ENCODE results near the gene AKAP13.

DNA sequence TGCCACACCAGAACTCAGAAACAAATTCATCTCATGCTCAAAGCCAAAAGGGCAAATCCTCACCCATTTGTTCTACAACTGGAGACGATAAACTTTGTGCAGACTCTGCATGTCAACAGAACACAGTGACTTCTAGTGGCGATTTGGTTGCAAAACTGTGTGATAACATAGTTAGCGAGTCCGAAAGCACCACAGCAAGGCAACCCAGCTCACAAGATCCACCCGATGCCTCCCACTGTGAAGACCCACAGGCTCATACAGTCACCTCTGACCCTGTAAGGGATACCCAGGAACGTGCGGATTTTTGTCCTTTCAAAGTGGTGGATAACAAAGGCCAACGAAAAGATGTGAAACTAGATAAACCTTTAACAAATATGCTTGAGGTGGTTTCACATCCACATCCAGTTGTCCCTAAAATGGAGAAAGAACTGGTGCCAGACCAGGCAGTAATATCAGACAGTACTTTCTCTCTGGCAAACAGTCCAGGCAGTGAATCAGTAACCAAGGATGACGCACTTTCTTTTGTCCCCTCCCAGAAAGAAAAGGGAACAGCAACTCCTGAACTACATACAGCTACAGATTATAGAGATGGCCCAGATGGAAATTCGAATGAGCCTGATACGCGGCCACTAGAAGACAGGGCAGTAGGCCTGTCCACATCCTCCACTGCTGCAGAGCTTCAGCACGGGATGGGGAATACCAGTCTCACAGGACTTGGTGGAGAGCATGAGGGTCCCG is 199.7 kb downstream of the AKAP13 start:
- TF ChIP-seq, protein P1, sequence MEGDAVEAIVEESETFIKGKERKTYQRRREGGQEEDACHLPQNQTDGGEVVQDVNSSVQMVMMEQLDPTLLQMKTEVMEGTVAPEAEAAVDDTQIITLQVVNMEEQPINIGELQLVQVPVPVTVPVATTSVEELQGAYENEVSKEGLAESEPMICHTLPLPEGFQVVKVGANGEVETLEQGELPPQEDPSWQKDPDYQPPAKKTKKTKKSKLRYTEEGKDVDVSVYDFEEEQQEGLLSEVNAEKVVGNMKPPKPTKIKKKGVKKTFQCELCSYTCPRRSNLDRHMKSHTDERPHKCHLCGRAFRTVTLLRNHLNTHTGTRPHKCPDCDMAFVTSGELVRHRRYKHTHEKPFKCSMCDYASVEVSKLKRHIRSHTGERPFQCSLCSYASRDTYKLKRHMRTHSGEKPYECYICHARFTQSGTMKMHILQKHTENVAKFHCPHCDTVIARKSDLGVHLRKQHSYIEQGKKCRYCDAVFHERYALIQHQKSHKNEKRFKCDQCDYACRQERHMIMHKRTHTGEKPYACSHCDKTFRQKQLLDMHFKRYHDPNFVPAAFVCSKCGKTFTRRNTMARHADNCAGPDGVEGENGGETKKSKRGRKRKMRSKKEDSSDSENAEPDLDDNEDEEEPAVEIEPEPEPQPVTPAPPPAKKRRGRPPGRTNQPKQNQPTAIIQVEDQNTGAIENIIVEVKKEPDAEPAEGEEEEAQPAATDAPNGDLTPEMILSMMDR (IDR thresholded peaks at IDR 0.05), result no peak
- TF ChIP-seq POLR2A (IDR thresholded peaks at IDR 0.05), result no peak
